Stimulated activated CD4-positive, alpha-beta T cell treated with anti-CD3 and anti-CD28 coated beads, Interleukin-15, amount 100 ng/mL, for 48 hours (primary cell): ENCODE data around the gene SLC13A2.

Experiments
- DNase-seq, 2 donors: peaks; one replicate each; pipeline ENCODE4 v3.0.0-alpha.2; 2020; ENCODE audit warnings: low read depth in 2 of 2

The SLC13A2 gene

GRCh38 chr17:28536532-28537218, 63.2 kb downstream of the SLC13A2 start:
- no peak for DNase-seq

DNA sequence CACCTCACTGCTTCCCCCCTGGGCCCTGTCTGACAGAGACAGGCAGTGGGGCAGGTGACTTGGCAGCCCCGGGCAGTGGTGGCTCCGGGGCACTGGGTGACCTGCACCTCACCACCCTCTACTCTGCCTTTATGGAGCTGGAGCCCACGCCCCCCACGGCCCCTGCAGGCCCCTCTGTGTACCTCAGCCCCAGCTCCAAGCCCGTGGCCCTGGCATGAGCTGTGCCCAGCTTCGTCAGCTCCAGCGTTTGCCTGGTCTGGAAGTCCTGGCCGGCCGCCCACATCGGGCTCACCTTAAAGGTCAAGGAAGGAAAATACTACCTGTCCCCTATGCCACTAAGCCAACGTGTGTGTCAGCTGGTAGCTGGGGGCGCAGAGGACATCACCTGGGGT, 63.8 kb downstream of the SLC13A2 start:
- no peak for DNase-seq

DNA sequence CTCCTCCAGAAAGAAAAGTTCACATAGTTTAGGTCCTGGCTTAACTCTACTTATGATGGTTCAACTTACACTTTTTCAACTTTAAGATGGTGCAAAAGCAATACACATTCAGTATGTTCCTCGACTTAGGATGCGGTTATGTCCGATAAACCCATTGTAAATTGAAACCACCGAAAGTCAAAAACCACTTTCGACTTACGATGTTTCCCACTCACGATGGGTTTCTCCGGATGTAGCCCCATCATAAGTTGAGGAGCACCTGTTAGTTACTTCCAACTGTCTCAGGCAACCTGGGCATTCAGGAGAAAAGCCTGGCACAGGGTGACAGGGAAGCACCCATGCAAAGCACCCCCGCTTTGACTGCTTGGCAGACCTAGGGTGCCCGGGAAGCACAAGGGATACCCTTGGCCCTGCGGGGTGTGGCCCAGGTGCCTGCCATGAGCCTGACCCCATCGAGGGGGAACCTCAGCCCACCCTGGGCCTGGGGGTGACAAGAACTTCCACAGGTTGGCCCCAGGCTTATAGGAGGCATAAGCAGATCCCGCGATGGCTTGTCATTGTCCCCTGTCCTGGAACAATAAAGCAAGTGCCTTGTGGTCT, 65.0 kb downstream of the SLC13A2 start:
- DNase-seq: no peak

GRCh38 chr17:28540231-28540630, 66.8 kb downstream of the SLC13A2 start:
- DNase-seq: no peak

GRCh38 chr17:28541439-28541838, 68.0 kb downstream of the SLC13A2 start:
- no peak for DNase-seq

DNA sequence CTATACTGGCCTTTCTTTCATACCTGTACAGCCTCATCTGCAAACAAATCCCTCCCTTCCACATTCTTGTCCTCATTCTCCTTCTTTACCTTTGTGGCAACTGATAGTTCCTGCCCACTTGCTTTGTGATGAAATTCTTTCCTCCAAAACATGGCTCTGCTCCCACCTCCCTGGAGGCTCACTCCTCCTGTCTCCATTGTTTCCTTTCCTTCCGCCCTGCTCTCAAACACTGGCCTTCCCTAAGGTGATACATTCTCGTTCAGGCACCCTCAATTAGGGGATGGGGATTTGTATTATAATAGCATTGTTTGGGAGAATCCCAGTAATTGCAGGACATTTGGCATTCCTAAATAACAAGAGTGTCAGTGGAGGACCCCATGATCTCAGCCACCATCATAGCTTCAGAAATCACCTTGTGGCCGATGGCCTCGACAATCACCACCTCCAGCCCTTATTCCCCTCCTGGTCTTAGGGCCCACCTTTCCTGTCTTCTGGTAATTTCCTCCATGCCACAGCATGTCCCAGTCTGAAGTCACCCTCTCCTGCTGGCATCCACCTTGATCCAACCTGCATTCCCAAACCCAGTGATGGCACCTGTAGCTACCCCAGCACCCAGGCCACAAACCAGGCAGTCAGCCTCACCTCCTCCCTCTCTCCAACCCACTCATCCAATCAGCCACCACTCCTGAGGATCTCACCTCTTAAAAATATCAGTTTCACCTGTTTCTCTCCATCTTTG, 71.1 kb downstream of the SLC13A2 start:
- DNase-seq: no peak

GRCh38 chr17:28545141-28545503, 71.7 kb downstream of the SLC13A2 start:
- DNase-seq: no peak

- no peak for DNase-seq
Measured at GRCh38 chr17:28545787-28546415, 72.5 kb downstream of the SLC13A2 start.

DNA sequence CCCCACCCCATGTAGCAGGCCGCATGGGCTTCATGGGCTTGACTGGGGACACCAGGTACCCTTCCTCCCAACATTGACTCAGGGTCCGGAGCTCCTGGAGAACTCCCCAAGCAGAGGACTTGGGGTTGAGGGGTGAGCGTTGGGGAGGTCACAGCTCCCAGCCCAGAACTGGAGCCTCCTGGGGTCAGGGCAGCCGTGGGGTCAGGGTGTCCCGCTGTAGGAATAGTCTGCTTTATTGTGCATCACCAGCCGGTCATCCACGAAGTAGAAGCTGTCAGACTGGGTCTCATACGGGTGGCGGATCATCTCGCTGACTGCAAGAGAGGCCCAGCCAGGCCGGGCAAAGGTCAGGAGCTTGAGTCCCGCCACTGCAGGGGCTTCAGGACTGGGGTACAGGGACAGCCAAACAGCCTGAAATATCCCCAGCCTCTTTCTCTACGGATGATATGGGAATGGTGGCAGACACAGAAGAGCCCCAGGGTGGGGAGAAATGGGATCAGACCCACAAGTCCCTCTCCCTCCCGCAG, 73.7 kb downstream of the SLC13A2 start:
- no peak for DNase-seq
